Measurements from ENCODE around the gene ASXL3. TPM values are rescaled to one million over a fixed set of nuclear protein-coding genes. Genes with fewer than 3 reads are reported as not detected.

The ASXL3 gene
- total and polyA plus RNA-seq, 9 of the 15 experiments (the other 6 are each of a cell fraction or from before 2014, with no cell fraction given), result not detected

GRCh38 chr18:33717339-33717738 is 139.3 kb downstream of the ASXL3 start:
- intact Hi-C loops (cut with micrococcal nuclease), result no loop called here
- 0% methylated on average over 2 of the region's 2 CpGs for WGBS (ENCODE audit: insufficient coverage, low coverage, missing lambda C conversion rate)
- H3K27me3 ChIP-seq (ENCODE audit: control insufficient read depth in 2 of 2, insufficient read depth in 2 of 2, low read length in 2 of 2), result no peaks in the 10 kb centered on the region
- no peak for TF ChIP-seq ETS2 (tag; IDR thresholded peaks at IDR 0.05; ENCODE audit: borderline replicate concordance, poor library complexity, severe bottlenecking)
- TF ChIP-seq ZNF551 (CRISPR knock-in tag; IDR thresholded peaks at IDR 0.05), result no peak
- no peak for TF ChIP-seq HMGN3 (IDR thresholded peaks at IDR 0.05; ENCODE audit: borderline replicate concordance, extremely low read depth, insufficient read length, low read depth, low read length)
- TF ChIP-seq CHCHD3 (CRISPR knock-in tag; IDR thresholded peaks at IDR 0.05), result no peak
- TF ChIP-seq BACH1 (tag; IDR thresholded peaks at IDR 0.05), result no peak
- TF ChIP-seq BDP1 (IDR thresholded peaks at IDR 0.05; ENCODE audit: insufficient read depth, insufficient read length), result no peak
- TF ChIP-seq TEAD2 (tag; IDR thresholded peaks at IDR 0.05), result no peak
- in situ Hi-C loops (cut with MboI), result no loop called here
- DNase-seq (ENCODE audit: extremely low read depth in 1 of 4, low spot score in 3 of 4) (no peak), FAIRE-seq (no peak), ATAC-seq (no peak)
- H3K4me3 ChIP-seq, result no peak overlapping the region
- H3K9me3 ChIP-seq (replicated peaks; ENCODE audit: control insufficient read depth, insufficient read depth, low read depth, low read length), result no peaks in the 10 kb centered on the region
- BruUV-seq (replicated peaks), result no TSS peak
- no peak overlapping the region for H2AFZ ChIP-seq (ENCODE audit: low read depth, low read length)
- no peaks in the 10 kb centered on the region for H4K20me1 ChIP-seq (replicated peaks; ENCODE audit: control insufficient read depth, insufficient read depth, low read length)
- H3K4me2 ChIP-seq (ENCODE audit: insufficient read depth, low read length), result no peak overlapping the region
- H3K9ac ChIP-seq (ENCODE audit: insufficient read depth in 1 of 2, low read depth in 2 of 2, low read length in 2 of 2), result no peak overlapping the region
- H3K4me1 ChIP-seq (replicated peaks in 1 of 2; ENCODE audit: control insufficient read depth in 2 of 2, insufficient read depth in 2 of 2, low read length in 2 of 2), result no peaks in the 10 kb centered on the region
- ChIA-PET CTCF (ENCODE audit: low intra/inter-chr PET ratio) (no interaction called here), POLR2A (no interaction called here)
- H3K9me1 ChIP-seq (ENCODE audit: control insufficient read depth, insufficient read depth, low read length), result no peaks in the 10 kb centered on the region
- no peak overlapping the region for H3K27ac ChIP-seq (ENCODE audit: extremely low read depth, low read depth, low read length)
- no peaks in the 10 kb centered on the region for H3K36me3 ChIP-seq (ENCODE audit: control insufficient read depth, insufficient read depth, low read length)
- no peaks in the 10 kb centered on the region for H3K79me2 ChIP-seq (ENCODE audit: control insufficient read depth, insufficient read depth, low read length)

- Histone ChIP-seq H3K79me2 (ENCODE audit: control insufficient read depth, insufficient read depth, low read length) (no peaks in the 10 kb centered on the region), H3K36me3 (ENCODE audit: control insufficient read depth, insufficient read depth, low read length) (no peaks in the 10 kb centered on the region), H3K9me1 (ENCODE audit: control insufficient read depth, insufficient read depth, low read length) (no peaks in the 10 kb centered on the region), H3K9me3 (replicated peaks; ENCODE audit: control insufficient read depth, insufficient read depth, low read depth, low read length) (no peaks in the 10 kb centered on the region), H3K9ac (ENCODE audit: insufficient read depth in 1 of 2, low read depth in 2 of 2, low read length in 2 of 2) (no peak overlapping the region), H3K27me3 (ENCODE audit: control insufficient read depth in 2 of 2, insufficient read depth in 2 of 2, low read length in 2 of 2) (no peaks in the 10 kb centered on the region), H3K27ac (ENCODE audit: extremely low read depth, low read depth, low read length) (no peak overlapping the region), H3K4me2 (ENCODE audit: insufficient read depth, low read length) (no peak overlapping the region), H3K4me1 (replicated peaks in 1 of 2; ENCODE audit: control insufficient read depth in 2 of 2, insufficient read depth in 2 of 2, low read length in 2 of 2) (no peaks in the 10 kb centered on the region), H3K4me3 (no peak overlapping the region), H2AFZ (ENCODE audit: low read depth, low read length) (no peak overlapping the region), H4K20me1 (replicated peaks; ENCODE audit: control insufficient read depth, insufficient read depth, low read length) (no peaks in the 10 kb centered on the region)
- ATAC-seq, result no peak
- ChIA-PET CTCF (ENCODE audit: low intra/inter-chr PET ratio) (no interaction called here), POLR2A (no interaction called here)
- no peak for DNase-seq (ENCODE audit: extremely low read depth in 1 of 4, low spot score in 3 of 4)
- no TSS peak for BruUV-seq (replicated peaks)
- intact Hi-C loops (cut with micrococcal nuclease) (no loop called here), in situ Hi-C loops (cut with MboI) (no loop called here)
- 0% methylated on average over 2 of the region's 2 CpGs for WGBS (ENCODE audit: insufficient coverage, low coverage, missing lambda C conversion rate)
- no peak for FAIRE-seq
- no peak for TF ChIP-seq ZNF586 (CRISPR knock-in tag; conservative IDR thresholded peaks at IDR 0.05)
- TF ChIP-seq EWSR1 (IDR thresholded peaks at IDR 0.05; ENCODE audit: borderline replicate concordance, low read depth, partially characterized antibody), result no peak
- TF ChIP-seq HMGXB4 (CRISPR knock-in tag; IDR thresholded peaks at IDR 0.05), result no peak
- TF ChIP-seq MAZ (CRISPR knock-in tag; conservative IDR thresholded peaks at IDR 0.05 in 1 of 2, IDR thresholded peaks at IDR 0.05 in 1 of 2), result no peak
- no peak for TF ChIP-seq MLX (CRISPR knock-in tag; conservative IDR thresholded peaks at IDR 0.05)
- no peak for TF ChIP-seq PURB (CRISPR knock-in tag; IDR thresholded peaks at IDR 0.05; ENCODE audit: low read depth)
- no peak for TF ChIP-seq SP1 (CRISPR knock-in tag; IDR thresholded peaks at IDR 0.05)
- no peak for TF ChIP-seq ZNF699 (CRISPR knock-in tag; IDR thresholded peaks at IDR 0.05; ENCODE audit: insufficient replicate concordance)
These were observed 142.1 kb downstream of the ASXL3 start for GRCh38 chr18:33720133-33720532.

Measured in K562 (cell line).